ENCODE measurements around the gene ZNFX1. TPM values are rescaled to one million over a fixed set of nuclear protein-coding genes. Genes with fewer than 3 reads are reported as not detected.

The ZNFX1 gene
- total RNA-seq (ENCODE audit: low replicate concordance) = 6.3 and 6.9 TPM in 2 replicates

DNA sequence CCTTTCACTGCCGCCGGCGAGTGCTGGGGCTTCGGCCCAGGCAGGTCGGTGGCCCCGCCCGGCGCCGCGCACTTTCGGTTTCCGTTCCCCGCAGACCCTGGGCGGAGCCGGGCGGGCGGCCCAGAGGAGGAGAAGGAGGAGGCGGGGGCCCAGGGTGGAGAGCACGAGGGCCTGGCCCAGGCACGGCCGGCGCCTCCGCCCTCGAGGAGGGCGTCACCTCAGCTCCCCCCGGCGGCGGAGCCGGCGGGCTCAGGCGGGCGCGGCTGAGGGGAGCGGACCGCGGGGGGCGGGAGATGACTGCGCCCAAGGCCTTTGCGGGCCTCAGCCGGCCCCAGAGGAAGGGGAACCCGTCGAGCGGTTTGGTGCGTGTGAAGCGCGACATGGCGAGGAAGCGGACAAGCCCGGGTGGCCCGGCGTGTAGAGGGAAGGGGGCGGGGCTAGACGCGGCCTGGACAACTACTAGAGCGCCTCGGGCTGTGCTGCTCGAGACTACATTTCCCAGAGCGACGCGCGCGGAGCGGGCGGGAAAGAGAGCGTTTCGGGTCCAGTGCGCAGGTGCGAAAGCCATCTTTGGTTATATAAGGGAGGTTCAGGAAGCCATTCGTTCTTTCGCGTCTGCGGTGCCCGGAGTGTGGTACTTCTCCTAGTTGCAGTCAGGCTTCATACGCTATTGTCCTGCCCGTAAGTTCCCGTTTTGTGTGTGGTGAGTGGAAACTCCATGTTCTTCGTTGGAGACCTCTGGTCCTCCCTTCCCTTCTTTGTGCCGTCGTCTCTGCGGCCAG is at the start of gene ZNFX1:
ZNFX1 (minus strand) TSS at position 22 of the 782 bp plus-strand sequence. CDS start 2,218 bp downstream, outside the sequence.
- Mint-ChIP-seq H3K27me3 (ENCODE audit: insufficient read depth, low read depth) (peaks cover 20% of the 10 kb centered on the region), H3K4me3 (peak within 1 kb of the TSS; percentile 95), H3K4me1 (peaks cover 53% of the 10 kb centered on the region), H3K27ac (peak within 1 kb of the TSS; percentile 95), H3K36me3 (peaks cover 55% of the 10 kb centered on the region), H3K9me3 (peaks cover 41% of the 10 kb centered on the region)
- no peaks in the 10 kb centered on the region for H3K9me3 ChIP-seq (ENCODE audit: low read depth)
- no peaks in the 10 kb centered on the region for H3K27me3 ChIP-seq
- H3K79me2 ChIP-seq (ENCODE audit: low read depth) = peaks cover 76% of the 10 kb centered on the region
- peak within 1 kb of the TSS; percentile 84 for H3K4me3 ChIP-seq
- peak within 1 kb of the TSS; percentile 92 for H3K27ac ChIP-seq
- peaks cover 43% of the 10 kb centered on the region for H3F3A ChIP-seq (ENCODE audit: low read depth)
- peak within 1 kb of the TSS; percentile 91 for H2AFZ ChIP-seq (replicated peaks)
- peak within 1 kb of the TSS; percentile 95 for H3K4me2 ChIP-seq
- peak; percentile 26 for TF ChIP-seq CTCF (IDR thresholded peaks at IDR 0.05)
- no peak for TF ChIP-seq EZH2phosphoT487 (IDR thresholded peaks at IDR 0.05)
- peaks cover 47% of the 10 kb centered on the region for H4K20me1 ChIP-seq (ENCODE audit: low read depth)
- peak within 1 kb of the TSS; percentile 92 for H3K9ac ChIP-seq
- peaks cover 17% of the 10 kb centered on the region for H3K4me1 ChIP-seq
- peak; percentile 99 for DNase-seq (ENCODE audit: low spot score)
- peaks cover 16% of the 10 kb centered on the region for H3K36me3 ChIP-seq

DNA sequence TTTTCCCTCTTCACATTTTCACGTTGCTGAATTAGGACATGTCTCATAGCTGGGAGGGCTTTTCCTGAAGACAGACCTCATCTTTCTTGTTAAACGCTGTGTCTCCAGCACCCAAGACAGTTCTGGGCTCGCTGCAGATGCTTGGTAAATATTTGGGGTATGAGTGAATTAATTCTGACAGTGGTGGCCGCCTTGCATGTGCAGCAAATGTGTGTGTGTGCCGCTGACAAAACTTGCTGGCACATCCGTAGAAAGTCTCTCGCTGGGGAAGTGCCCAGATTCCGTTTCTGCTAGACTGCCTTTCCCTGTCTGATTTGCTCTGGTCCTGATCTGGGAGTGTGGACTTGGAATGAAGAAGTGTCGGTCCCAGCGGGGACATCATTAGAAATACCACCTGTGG is 48.2 kb upstream of the ZNFX1 start:
- Histone ChIP-seq H3K79me2 (ENCODE audit: low read depth) (no peaks in the 10 kb centered on the region), H3K27me3 (peaks cover 4% of the 10 kb centered on the region), H4K20me1 (ENCODE audit: low read depth) (no peaks in the 10 kb centered on the region), H3K4me2 (no peak overlapping the region), H3K4me1 (peaks cover 9% of the 10 kb centered on the region), H3F3A (ENCODE audit: low read depth) (peaks cover 4% of the 10 kb centered on the region), H3K4me3 (no peak overlapping the region), H3K9ac (no peak overlapping the region), H3K9me3 (ENCODE audit: low read depth) (no peaks in the 10 kb centered on the region), H3K27ac (no peak overlapping the region), H3K36me3 (no peaks in the 10 kb centered on the region), H2AFZ (replicated peaks) (no peak overlapping the region)
- no peak for TF ChIP-seq EZH2 (IDR thresholded peaks at IDR 0.05)
- no peak for TF ChIP-seq CTCF (IDR thresholded peaks at IDR 0.05)
- no peak for TF ChIP-seq EZH2phosphoT487 (IDR thresholded peaks at IDR 0.05)
- H3K9me3 Mint-ChIP-seq = no peaks in the 10 kb centered on the region
- H3K36me3 Mint-ChIP-seq = no peaks in the 10 kb centered on the region
- no peak overlapping the region for H3K4me3 Mint-ChIP-seq
- no peak for DNase-seq (ENCODE audit: low spot score)
- H3K27ac Mint-ChIP-seq = no peak overlapping the region
- peaks cover 12% of the 10 kb centered on the region for H3K27me3 Mint-ChIP-seq (ENCODE audit: insufficient read depth, low read depth)
- peaks cover 8% of the 10 kb centered on the region for H3K4me1 Mint-ChIP-seq

DNA sequence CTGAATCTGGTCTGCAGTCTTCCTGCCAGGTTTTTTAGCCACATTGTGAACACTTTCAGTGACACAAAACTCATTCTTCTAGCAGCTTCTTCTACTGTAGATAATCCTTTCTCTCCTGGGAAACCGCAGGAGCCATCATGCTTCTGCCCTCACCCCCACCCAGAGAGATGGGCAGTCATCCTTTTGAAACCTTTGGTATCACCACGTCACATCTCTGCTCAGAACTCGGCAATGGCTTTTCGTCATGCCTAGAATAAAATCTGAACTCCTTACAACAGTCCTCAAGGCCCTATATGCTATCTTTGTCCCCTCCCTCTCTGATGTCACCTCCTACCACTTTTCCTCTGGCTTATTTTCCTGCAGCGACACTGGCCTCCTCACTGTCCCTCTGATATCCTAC is 46.4 kb upstream of the ZNFX1 start:
- no peak overlapping the region for H3K27ac ChIP-seq
- peaks cover 9% of the 10 kb centered on the region for H3K4me1 ChIP-seq
- Mint-ChIP-seq H3K4me1 (peaks cover 9% of the 10 kb centered on the region), H3K36me3 (no peaks in the 10 kb centered on the region), H3K4me3 (no peak overlapping the region), H3K9me3 (no peaks in the 10 kb centered on the region), H3K27ac (no peak overlapping the region), H3K27me3 (ENCODE audit: insufficient read depth, low read depth) (peaks cover 23% of the 10 kb centered on the region)
- H3K4me2 ChIP-seq = no peak overlapping the region
- peaks cover 17% of the 10 kb centered on the region for H3K27me3 ChIP-seq
- TF ChIP-seq EZH2phosphoT487 (IDR thresholded peaks at IDR 0.05) (no peak), EZH2 (IDR thresholded peaks at IDR 0.05) (no peak), CTCF (IDR thresholded peaks at IDR 0.05) (no peak)
- H3K9me3 ChIP-seq (ENCODE audit: low read depth) = no peaks in the 10 kb centered on the region
- no peak overlapping the region for H3K4me3 ChIP-seq
- no peaks in the 10 kb centered on the region for H3K79me2 ChIP-seq (ENCODE audit: low read depth)
- no peak overlapping the region for H3K9ac ChIP-seq
- H3F3A ChIP-seq (ENCODE audit: low read depth) = peaks cover 4% of the 10 kb centered on the region
- peaks cover 11% of the 10 kb centered on the region for H4K20me1 ChIP-seq (ENCODE audit: low read depth)
- H2AFZ ChIP-seq (replicated peaks) = peak overlapping the region; percentile 19
- no peak for DNase-seq (ENCODE audit: low spot score)
- no peaks in the 10 kb centered on the region for H3K36me3 ChIP-seq
